Fibroblast of villous mesenchyme (primary cell): ENCODE measurements around the gene GNA15. TPM values are rescaled to one million over a fixed set of nuclear protein-coding genes. Genes with fewer than 3 reads are reported as not detected.

Experiments
- DNase-seq: peaks from one replicate; pipeline ENCODE4 v3.0.0-alpha.2; 2010; ENCODE audit warnings: low read depth
- H3K4me3 ChIP-seq: 2 replicates; pipeline ENCODE4 v1.5.1; 2011; ENCODE audit warnings: low read depth, mild to moderate bottlenecking, low read length
- CTCF ChIP-seq: IDR thresholded peaks from 2 replicates; pipeline ENCODE4 v1.5.1; 2012; ENCODE audit warnings: low read depth, mild to moderate bottlenecking, low read length; ENCODE audit not compliant: insufficient read depth
- total RNA-seq: library from RNA; depleted of rRNA; stranded (reverse); fragments of >200 nt; gene quantifications from 2 replicates; pipeline ENCODE4 v1.2.3, GENCODE V29; 2012

Gene GNA15
- total RNA-seq, 1 donor: under 0.01 TPM

GRCh38 chr19:3192228-3192635, 56.4 kb downstream of the GNA15 start:
- DNase-seq: no peak
- no peak overlapping the region for H3K4me3 ChIP-seq
- TF ChIP-seq CTCF: no peak

- DNase-seq: no peak
- no peak for TF ChIP-seq CTCF
- H3K4me3 ChIP-seq: no peak overlapping the region
Observed at GRCh38 chr19:3192684-3193083, 56.9 kb downstream of the GNA15 start.

DNA sequence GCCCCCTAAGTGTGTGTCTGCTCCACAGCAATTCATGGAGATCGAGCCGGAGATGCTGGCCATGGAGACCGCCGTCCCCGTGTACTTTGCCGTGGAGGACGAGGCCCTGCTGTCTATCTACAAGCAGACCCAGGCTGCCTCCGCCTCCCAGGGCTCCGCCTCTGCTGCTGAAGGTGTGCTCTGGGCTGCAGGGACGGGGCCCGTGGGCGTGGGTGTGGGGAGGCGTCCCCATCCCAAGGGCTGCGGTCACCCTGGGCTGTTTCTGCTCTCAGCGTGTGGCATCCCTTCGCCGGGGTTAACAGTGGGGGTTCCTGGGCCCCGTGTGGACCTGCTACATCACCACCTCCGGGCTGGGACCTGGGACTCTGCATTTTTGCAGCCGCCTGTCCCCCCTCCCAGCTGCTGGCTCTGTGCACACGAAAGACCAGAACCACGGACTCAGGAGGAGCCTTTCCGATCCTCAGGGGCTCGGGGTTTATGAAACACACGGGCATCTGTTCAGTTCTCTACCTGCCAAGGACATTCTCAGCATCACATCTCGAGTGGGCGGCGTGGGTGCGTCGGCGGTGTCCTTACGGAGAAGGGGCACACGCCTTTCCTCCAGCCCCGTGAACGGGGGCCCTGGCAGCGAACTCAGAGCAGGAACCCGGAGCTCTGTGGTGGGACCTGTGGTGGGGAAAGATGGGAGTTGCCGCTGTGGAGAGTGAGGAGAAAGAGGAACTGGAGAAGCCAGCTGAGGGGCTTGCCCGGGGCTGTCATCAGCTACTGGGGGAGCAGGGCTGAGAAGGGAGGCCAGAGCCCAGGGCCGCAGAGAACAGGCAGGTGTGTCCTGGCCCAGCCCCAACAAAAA, 57.6 kb downstream of the GNA15 start:
- H3K4me3 ChIP-seq: no peak overlapping the region
- DNase-seq: no peak
- TF ChIP-seq CTCF: no peak

DNA sequence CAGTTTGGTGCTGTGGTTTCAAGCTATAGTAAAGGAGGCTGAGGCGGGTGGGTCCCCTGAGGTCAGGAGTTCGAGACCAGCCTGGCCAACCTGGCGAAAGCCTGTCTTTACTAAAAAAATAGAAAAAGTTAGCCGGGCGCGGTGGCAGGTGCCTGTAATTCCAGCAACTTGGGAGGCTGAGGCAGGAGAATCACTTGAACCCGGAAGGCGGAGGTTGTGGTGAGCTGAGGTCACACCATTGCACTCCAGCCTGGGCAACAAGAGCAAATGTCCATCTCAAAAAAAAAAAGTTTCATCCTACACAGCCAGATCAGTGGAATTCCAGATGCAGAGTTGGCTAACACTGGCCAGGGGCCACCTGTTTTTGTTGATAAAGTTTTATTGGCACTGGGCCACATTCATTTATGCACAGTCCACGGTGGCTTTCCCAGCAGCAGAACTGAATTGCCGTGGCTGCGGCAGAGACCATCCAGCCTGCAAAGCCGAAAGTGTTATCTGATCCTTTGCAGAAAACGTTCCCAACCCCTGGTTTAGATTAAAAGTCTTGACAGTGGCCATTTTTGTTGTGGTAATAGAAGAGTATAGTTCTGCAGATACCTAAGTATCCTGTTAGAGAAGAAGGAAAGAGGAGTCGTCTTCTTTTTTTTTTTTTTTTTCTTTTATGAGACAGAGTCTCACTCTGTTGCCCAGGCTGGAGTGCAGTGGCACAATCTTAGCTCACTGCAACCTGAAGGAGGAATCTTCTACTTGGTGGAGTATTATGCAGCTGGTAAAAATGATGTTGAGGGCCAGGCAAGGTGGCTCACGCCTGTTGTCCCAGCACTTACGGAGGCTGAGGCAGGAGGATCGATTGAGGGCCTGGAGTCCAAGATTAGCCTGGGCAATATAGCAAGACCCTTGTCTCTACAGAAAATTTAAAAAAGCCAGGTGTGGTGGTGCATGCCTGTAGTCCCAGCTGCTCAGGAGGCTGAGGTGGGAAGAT, 58.6 kb downstream of the GNA15 start:
- H3K4me3 ChIP-seq: no peak overlapping the region
- DNase-seq: no peak
- TF ChIP-seq CTCF: no peak

DNA sequence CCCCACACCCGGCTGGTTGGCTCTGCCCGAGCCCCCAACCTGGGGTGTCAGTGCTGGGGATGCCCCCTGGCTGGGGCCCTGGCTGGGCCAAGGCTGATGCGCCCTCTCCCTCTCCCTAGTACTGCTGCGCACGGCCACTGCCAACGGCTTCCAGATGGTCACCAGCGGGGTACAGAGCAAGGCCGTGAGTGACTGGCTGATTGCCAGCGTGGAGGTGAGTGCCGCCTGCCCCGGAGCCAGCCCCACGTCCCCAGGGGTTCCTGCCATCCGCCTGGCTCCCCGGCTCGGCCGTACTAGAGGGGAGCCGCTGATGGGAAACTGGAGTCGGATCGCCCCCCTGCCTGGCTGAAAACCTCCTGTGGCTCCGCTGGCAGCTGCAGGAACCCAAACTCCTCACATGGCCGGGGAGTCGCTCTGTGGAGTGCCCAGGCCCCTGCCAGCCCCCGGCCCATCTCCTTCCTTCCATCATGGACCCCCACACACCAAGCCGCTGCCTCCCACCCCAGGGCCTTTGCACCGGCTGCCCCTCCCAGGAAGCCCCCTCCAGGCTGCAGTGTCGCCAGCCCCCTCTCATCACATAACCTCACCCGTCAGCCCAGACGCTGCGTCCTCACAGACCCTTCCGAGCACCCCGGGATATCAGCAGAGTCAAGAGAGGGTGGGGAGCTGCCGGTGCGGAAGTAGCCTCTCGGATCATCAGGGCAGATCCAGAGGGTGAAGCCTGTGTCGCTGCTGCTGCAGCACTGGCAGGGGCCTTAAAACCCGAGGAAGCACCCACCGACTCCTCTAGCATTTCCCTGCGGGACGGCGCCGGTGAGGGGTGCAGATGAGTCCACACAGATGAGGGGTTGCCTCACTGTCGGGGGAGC, 60.5 kb downstream of the GNA15 start:
- DNase-seq: no peak
- H3K4me3 ChIP-seq: no peak overlapping the region
- no peak for TF ChIP-seq CTCF

DNA sequence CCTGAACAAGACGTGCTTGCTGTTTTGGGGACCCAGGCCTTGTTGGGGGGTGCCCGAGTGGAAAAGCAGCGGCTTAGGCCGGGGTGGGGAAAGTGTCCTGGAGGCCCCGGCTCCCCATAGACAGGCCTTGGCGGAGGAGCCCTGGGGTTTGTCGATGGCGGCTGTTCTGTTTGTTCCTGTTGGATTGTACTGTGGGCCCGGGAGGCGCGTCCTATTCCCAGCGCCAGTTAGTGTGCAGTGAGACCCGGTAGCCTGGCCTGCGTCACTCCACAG, 61.0 kb downstream of the GNA15 start:
- no peak overlapping the region for H3K4me3 ChIP-seq
- TF ChIP-seq CTCF: no peak
- no peak for DNase-seq
